D341Med (cell line): ENCODE measurements around the gene ST6GALNAC2.

ENCODE experiments used
- DNase-seq: peaks from one replicate; pipeline ENCODE4 v3.0.0; 2012; ENCODE audit warnings: low spot score

ST6GALNAC2 gene

DNA sequence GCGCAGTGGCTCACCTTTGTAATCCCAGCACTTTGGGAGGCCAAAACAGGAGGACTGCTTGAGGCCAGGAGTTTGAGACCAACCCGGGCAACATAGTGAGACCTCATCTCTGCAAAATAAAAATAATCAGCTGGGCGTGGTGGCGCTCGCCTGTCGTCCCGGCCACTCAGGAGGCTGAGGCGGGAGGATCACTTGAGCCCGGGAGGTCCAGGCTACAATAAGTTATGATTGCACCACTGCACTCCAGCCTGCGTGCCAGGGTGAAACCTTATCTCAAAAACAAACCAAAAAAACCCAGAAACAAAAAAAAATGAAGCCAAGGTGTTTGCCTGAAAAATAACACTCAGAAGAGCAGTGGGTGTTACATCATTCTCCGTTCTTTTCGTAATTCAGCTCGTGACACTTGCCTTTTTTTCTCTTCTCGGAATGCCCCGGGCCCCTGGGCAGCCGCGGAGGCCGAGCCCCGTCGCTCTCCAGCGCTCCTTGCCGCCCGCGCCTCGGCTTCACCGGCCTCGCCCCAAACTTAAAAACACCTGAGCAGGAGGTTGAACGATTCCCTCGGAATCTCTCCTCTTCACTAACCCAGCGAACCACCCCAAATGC lies 28.8 kb downstream of the ST6GALNAC2 start:
- DNase-seq, result peak; percentile 45

DNA sequence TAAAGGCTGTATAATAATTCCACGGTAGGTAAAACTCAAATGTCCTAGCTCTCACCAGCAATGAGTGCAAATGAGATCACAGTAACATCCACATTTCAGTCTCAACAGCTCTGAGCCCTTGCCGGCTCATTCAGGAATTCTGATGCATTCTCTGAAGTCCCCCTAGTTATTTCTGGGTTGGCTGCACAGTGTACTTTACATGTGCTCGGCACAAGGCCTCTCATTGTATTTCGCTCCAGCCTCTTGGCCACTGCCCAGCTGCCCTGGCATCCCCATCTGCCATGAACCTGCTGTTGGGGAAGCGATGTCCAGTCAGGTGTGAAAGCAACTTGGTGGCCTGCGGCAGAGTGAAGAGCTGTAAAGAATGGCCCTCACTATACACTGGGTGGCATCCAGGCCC lies 31.5 kb downstream of the ST6GALNAC2 start:
- DNase-seq, result peak; percentile 24

DNA sequence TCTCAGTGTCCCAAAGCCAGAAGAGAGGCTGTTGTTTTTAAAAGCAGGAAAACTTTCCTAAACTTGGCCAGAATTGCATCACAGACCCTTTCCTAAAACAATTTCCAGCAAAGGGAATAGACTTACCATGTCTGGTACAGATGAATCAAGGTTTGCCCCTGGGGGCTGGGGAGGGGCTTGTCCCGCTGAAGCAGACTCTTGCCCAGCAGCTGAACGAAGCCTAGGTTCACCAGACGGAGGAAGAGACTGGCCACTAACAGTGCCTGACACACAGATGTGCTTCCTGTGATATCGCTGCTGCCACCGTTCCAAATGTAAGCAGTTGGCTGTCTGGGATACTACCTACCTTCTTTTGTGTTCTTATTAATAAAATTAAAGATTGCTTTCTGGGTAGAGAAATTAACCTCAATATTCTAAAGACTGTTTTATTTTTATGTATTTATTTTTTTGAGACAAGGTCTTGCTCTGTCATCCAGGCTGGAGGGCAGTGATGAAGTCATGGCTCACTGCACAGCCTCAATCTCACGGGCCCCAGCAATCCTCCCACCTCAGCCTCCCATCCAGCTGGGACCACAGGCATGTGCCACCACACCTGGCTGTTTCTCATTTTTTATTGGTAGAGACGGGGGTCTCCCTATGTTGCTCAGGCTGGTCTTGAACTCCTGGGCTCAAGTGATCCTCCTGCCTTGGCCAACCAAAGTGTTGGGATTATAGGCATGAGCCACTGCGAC lies 32.3 kb downstream of the ST6GALNAC2 start:
- no peak for DNase-seq

DNA sequence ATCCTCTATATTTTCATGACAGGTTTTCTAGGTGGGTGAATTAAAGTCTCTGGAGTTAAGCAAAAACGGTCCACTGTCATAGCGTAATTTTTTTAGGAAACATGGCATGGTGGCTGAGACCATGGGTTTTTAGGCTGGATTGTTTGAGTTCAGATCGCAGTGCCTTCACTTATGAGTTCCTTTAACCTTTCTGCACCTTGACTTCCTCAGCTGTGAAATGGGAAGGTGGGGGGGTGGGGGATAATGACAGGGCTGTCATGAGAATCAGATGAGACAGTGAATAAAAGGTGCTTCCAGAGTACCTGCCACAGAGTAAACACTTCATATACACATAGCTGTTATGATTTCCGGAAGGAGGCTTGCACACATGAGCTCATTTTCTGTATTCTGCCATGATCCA lies 34.0 kb downstream of the ST6GALNAC2 start:
- no peak for DNase-seq

DNA sequence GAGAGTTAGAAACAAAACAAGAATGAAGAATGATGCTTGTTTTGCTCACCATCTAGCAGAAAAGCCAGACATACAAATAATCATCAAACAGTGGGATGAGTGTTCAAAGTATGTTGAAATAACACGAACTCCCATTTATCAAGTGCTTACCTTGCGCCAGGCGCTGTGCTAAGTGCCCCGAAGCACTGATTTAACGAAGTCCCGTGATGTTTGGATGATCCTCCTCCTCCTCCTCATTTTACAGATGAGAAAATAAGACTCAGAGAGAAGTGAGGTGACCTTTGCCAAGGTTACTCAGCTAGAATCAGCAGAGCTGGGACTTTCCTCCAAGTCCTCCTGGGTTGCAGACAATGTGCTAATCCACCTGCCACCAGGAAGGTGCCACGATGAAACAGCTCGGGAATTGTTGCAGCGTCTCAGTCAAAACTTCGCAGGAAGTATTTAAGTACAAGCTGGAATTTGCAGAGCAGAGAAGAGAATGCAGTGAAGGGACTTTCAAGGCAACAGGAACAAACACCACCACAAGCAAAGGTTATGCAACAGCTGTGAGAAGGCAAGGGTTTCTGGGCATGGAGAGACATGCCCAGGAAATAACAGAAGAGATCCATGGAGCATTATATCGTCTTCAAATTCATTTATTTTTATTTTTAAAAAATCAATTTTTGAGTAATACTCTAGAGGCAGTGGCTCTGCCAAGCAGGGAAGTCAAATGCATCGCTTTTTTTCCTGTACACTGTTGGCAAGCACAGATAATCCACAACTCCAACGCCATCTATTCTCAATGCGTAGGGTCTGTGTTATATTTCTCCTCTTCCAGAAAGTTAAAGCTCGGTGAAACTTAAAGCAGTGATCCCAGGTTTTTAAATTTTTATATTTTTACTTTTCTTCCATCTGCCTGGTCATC lies 34.7 kb downstream of the ST6GALNAC2 start:
- DNase-seq, result no peak

DNA sequence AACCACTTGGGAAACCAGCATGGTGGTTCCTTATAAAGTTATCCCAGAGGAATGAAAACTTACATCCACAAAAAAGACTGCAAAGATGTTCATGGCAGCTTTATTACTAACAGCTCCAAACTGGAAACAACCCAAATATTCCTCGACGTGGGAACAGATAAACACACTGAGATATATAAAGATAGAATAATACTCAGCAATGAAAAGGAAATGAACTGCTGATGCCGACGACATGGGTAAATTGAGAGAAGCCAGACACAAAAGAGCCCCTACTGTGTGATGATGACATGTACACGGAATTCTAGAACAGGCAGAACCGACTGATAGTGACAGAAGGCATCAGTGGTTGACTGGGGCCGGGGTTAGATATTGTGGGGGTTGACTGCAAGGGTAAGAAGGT lies 36.1 kb downstream of the ST6GALNAC2 start:
- no peak for DNase-seq

DNA sequence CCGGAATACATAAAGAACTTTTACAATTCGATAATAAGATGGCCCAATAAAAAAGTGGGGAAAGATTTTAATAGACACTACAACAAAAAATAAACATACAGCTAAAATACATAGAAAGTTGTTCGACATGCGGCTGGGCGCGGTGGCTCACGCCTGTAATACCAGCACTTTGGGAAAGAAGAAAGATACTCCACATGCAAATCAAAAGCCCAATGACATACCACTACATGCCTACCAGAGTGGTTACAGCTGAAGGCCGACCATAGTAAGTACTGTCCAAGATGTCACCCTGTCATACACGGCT lies 36.5 kb downstream of the ST6GALNAC2 start:
- no peak for DNase-seq

DNA sequence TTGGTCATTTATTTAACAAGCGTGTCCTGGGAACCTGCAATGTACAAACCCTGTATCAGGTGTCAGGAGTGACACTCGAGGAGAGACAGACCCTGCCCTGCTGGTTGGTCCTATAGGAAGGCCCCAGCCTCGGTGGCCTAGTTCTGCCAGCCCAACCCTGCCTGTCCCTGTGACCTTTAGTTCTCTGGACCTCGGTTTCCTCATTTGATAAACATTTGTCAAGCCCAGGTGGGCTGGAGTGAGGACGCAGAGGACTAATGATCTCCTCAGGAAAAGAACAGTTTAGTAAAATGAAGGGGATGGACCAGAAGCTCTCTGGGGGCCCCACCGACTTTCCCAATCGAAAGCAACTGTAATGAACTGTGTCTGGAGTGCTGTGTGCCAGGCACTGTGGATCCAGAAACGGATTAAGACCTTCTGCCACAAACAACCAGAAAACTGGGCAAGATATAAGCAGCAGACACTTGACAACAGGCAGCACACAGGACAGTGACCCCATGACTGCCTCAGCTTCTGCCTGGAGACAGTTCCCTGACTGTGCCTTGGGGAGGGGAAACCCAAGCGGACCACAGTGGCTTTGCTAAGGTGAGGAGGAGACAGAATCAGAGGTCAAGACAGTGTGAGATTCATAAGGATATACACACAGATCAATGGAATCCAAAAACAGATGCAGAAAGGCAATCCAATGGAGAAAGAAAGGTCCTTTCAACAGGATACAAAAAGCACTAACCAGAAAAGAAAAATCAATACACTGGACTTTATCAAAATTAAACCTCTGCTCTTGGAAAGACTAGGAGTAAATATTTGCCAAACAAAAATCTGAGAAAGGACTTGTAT lies 37.1 kb downstream of the ST6GALNAC2 start:
- no peak for DNase-seq

DNA sequence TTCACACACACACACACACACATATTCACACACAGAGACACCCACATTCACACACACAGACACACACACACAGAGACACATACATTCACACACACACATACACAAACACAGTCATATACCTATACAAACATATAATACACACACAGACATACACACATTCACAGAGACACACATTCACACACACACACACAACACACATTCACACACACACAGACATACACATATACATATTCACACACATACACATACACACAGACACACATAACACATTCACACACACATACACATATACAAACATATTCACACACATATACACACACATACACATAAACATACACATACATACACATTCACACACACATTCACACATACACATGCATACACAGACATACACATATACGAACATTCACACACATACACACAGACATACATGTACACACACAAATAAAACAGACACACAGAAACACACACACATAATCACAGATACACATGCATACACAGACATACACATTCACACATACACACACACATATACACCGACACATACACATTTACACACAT lies 37.9 kb downstream of the ST6GALNAC2 start:
- no peak for DNase-seq

DNA sequence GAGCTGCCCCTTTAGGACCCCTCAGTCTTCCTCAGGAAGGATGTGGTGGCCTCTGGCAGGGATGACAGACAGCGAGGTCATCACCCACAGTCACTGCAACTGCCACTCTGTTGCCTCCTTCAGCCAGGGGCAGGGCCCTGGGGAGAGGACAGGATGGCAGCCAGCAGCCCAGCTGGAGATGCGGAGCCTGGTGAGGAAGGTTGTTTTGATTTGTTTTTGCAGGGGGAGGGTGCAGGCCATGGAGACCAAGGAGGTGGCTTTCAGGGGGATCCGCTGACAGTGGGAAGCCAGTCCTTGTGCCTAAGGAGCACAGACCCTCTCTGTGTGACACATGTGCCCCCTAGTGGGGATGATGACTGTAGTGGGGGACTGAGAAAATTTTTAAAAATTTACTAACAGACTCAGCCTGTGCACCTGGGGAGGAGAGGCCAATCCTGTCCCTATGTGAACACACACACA lies 38.4 kb downstream of the ST6GALNAC2 start:
- peak; percentile 86 for DNase-seq

DNA sequence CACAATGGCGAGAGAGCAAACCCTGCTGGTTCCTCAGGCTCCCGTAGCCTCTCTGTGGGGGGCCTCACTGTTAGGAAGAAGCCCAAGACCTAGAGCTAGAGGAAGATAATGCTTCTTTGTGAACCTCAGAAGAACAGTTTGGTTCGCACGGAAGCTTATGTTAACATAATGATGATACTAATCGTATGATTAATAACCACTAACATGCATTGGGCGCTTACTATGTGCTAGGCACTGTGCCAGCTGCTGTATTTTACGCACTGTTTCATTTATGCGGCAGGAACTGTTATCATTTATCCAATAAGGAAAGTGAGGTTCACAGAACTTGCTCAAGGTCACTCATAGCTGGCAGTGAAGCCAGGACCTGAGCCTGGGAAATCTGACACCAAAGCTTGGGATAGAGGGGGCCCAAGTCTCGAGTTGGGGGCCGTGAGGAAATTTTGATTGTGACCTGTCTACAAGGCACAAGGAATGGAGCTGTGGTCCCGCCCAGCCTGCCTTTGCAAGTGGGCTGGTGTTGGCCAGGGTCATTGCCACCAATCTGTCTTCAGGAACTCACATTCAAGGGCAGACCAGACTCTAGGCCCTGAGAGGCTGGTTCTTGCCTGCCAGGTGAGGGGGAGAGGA lies 39.0 kb downstream of the ST6GALNAC2 start:
- no peak for DNase-seq

DNA sequence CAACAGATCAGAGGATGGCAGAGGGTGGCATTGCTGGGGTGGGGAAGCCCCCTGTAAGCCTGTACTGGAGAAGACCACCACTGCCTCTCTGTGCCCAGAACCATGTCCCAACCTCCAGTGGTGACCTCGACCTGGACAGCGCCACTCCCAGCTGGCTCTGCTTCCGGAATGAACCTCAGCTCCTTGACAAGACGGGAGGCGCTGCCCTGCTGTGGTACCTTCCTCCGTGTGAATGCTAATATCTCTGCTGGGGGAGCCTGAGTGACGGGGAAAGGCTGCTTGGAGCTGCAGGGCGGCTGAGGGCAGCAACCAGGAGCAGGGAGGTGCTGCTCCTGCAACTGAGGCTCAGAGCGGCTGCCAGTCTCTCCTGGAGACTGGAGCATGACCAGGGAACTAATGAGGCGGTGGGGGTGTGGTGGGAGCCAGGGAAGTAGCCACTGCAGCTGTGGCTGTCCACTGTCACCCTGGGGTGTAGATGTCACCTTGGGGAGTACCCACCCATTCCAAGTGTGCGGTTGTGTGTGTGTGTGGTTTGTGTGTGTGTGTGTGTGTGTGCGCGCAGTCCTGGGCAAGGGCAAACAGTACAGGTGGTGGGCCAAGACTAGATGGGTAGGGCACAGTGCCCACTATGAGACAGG lies 39.6 kb downstream of the ST6GALNAC2 start:
- DNase-seq, result no peak

DNA sequence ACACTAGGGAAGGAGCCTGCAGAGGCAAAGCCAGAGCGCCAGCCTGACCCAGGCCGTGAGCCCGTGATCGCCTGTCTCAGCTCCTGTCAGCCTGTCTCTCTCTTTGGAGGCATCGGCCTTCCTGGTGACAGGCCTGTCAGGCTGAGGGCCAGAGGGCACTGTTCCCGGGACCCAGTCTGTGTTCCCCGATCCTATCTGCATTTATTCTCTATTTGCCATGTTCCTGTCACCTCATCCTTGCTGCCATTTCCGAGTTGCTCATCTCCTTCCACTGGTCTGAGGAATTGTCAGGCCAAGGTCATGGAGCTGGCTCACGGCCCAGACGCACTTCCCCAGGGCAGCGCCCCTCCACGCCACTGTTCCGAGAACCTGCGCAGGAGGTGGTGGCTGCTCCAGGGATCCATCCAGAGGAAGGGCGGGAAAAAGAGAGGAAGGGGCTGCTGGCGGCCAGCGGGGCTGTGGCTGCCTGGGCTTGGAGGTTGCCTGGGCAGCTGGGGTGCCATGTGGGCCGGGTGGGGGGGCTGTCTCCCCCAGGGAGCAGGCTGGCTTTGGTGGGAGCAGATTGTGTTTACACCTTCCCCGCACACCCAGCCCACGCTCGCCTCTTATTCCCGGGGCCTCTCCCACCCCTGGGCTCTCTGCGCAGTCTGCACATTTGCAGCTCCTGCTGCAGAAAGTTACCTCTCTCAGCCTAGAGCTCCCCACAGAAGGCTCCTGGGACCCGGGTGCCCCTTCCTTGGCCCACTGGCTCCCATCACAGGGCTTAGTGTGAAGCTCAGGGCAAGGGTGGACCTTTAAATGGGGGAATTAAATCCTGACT lies 40.9 kb downstream of the ST6GALNAC2 start:
- DNase-seq, result no peak

DNA sequence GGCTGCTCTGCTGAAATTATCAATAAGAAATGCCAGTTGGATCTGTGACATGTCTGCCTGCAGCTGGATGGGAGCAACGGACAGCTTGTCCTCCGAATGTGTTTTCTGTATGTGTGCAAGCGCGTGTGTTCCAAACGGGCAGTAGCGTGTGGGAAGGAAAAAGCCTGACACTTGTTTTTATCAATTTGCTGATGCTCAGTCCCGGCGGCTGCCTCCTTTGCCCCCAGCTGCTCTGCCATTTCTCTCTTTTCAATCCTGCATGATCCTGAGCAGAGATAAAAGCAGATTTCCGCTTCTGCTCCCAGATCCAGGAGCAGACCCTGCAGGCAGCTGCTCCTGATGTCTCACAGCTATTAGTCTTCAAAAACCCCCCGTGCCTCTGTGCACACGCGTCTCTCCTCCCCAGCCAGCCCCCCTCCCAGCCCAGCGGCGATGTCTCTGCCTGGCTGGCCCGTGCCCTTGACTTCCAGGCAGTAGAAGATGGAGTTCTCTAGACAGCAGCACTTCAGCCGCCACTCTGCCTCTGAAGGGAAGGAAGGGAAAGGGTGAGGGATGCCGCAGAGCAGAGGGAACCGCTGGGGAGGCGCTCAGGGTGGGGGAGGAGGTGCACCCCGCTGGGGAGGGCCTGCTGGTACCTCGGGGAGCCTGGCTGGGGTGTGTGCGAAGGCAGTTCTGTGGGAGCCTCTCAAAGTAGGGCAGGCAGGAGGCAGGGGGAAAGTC lies 41.7 kb downstream of the ST6GALNAC2 start:
- no peak for DNase-seq

DNA sequence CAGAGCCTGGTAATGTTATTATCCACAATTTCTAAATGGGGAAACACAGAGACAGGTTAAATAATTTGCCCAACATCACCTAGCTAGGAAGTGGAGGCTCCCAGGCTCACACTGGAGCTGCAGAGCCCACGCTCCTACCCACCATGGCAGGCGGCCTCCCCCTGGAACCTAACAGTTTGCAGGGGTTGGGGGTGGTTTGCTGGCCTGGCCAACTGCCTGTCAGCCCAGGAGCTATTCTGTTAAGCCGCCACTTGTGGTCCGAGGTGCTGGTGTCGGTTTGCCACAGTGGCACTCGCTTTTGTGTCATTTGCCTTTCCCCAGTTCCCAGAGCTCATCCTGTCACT lies 42.2 kb downstream of the ST6GALNAC2 start:
- no peak for DNase-seq

DNA sequence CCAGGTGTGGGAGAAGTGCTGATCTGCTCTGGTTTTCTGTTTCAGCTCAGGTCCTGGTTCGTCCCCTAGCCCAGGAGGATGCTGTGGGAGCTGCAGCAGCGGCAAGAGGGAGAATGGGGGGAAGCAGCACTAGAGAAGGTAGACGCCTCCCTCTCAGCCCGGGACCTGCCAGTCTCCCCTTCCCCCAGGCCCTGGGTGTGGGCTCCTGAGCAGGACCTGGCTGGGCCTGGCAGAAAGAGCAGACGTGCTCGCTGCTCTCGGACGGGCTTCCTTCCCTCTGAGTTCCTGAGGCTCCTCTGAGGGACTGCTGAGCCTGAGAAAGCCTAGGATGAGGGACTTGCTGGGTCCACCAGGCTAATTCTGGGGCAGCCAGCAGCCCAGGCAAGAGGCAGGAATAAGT lies 42.7 kb downstream of the ST6GALNAC2 start:
- DNase-seq, result no peak

DNA sequence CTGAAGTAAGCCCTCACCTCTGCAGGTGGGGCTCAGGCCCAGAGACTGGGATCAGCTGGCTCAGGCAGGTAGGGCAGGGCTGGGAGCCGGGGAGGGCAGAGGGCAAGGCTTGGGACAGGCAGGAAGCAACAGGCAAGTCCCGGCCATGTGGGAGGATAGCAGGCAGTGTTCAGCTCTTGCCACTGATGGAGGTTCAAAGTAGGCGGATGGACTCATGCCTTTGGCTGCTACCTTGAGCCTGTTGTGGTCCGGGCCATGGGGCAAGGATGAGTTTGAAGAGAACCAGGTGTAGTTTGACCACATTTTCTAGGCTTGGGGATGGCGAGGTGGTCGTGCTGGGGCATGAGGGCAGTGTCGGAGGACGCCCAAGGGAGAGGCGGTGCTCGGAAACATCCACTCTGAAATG lies 43.1 kb downstream of the ST6GALNAC2 start:
- no peak for DNase-seq

DNA sequence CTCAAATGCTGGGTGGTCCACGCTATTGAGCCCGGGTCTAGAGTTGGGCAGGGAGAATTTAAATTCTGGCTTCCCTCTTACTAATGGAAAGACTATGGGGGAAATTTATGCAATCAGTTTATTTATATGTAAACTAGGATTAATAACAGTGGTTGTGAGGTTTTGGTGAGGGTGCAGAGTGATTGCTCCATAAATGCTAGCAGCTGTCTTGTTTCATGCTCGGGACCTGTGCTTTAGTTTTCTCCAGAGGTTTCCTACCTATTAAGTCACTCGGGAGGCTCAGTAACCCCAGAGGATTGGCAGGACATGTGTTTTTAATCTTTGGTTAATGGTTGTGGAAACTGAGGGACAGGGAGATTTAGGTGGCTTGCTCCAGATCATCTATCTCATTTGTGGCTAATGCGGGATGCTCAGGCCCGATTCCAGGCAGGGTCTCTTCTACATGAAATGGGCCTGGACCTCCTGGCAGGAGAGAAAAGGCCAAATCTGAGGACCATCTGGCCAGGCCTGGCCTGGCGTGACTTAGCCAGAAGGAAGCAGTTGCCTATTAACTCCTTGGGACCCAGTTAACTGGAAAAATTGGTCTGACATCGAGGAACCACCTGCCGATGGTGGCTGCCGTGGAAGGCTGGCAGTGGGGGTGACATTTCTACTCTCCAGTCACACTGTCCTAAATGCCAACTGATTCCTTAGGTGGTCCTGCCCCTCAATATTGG lies 43.8 kb downstream of the ST6GALNAC2 start:
- no peak for DNase-seq
